ENCODE data around the gene PNMA8C.

The PNMA8C gene

GRCh38 chr19:46428239-46429135 lies at the start of gene PNMA8C:
PNMA8C (minus strand) TSS chr19:46428936; CDS start chr19:46428359, 577 bp downstream.
- DNase-seq (ENCODE audit: low read depth in 2 of 2): no peak

DNA sequence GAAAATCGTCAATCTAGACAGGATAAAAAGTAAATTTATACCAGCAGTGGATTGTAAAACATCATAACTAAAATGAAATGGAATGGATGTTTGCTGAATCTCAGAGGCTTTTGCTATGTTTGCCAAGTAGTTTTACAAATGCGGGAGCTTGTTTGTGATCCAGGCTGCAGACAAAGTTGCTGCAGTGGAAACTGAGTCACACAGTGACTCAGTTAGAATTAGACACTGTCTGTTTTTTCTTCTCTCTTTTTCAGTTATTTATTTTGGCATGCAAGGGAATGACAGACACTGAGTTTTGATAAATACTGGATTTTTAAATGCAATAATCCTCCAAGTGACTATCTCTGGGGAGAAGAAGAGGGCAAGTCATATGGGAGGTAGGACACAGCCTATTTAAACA lies 47.2 kb upstream of the PNMA8C start:
- DNase-seq (ENCODE audit: low read depth in 2 of 2): no peak

DNA sequence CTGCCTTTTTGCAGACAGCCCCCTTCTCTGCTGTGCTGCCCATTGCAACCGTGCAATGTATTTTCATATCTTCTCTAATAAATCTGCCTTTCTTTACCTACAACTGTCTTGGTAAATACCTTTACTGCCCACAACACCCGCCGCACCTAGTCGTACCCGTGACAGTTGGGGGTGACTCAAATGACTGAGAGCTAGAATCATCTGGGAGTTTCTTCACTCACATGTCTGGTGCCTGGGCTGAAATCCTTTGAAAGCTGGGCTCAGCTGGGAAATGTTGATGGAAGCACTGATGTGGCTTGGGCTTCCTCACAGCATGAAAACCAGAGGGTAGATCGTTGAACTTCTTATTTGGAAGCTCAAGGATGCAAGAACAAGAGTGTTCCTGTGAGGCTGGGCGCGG lies 45.5 kb upstream of the PNMA8C start:
- no peak for DNase-seq (ENCODE audit: low read depth in 2 of 2)

GRCh38 chr19:46472592-46472991 lies 43.9 kb upstream of the PNMA8C start:
- no peak for DNase-seq (ENCODE audit: low read depth in 2 of 2)

DNA sequence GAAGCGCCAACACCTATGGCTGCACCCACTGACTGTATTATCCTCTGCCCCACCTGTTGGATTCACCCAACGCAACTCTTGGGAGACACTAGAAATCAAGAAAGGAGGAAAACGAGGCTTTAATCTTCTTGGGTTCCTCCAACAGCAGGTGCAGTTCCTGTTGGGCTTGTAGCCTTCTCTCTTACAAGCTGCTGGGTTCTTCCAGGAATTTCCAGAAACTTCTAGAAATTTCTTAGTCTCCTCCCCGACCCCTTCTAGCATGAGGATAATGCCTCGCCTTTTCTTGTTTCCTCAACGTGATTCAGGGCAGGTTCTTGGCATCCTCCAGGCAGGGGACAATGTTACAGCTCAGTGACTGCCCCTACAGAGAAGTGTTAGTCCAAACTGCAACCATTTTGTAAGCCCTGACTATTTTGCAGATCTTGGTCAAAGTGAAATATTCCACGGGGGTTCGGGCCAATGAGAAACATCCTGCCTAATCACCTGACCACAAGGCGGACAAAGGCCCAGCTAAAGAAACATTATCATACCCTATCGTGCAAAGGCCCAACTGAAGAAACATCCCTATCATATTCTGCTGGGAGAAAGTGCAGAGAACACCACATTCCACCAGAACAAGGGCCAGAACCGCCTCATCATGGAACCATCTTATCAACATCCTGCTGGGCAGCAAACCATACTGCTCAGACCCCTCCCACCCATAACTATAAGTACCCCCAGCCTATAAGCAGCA lies 43.2 kb upstream of the PNMA8C start:
- DNase-seq (ENCODE audit: low read depth in 2 of 2): no peak

- DNase-seq (ENCODE audit: low read depth in 2 of 2): no peak
These were observed 42.5 kb upstream of the PNMA8C start, which contains the start of gene PNMA8A for GRCh38 chr19:46471116-46471733. PNMA8A (minus strand) TSS chr19:46471563; CDS start chr19:46471035, 528 bp downstream.

GRCh38 chr19:46470376-46470775 lies 41.6 kb upstream of the PNMA8C start:
- DNase-seq (ENCODE audit: low read depth in 2 of 2): no peak

GRCh38 chr19:46469541-46470185 lies 40.9 kb upstream of the PNMA8C start:
- DNase-seq (ENCODE audit: low read depth in 2 of 2): no peak

DNA sequence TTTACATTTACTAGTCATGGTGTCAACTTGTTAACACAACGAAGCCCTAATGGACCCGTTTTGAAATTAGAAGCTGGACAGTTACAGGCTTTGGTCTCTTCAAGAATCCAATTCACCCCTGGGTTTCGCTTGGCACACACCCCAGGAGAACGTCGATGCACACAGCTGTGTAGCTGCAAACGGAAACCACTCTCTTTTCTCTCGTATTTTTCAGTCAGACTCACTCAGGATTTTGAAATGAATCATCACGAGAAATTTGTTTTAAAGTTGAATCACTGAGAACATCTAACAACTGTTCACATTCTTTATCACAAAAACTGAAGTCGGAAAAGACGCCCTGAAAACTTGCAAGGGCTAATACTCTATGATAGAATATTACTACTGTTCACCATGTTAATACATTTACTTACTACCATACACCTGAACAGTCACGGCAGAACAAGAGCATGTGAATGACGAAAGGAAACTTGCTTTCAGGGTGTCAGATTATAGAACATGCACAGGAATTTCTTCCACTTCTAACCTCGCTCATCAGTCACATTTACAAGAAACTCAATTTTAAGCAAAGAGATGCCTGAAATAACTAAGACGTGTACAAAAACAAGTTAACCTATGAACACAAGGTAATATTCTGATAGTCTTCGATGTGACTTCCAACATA lies 37.9 kb upstream of the PNMA8C start:
- peak; percentile 71 to 76 for DNase-seq (ENCODE audit: low read depth in 2 of 2)

DNA sequence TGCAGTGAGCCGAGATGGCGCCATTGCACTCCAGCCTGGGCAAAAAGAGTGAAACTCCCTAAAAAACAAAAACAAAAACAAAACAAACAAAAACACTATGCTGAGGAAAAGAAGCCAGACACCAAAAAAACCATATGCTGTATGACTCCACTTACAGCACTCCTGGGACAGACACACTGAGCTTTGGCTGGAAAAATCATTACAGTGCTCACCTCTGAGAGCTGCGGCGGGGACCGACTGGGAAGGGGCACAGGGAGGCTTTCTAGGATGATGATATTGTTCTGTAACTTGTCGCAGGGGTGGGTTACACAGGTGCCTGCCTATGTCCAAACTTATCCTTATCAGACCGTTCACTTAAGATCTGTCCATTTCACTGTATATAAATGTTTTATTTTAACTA lies 34.8 kb upstream of the PNMA8C start:
- no peak for DNase-seq (ENCODE audit: low read depth in 2 of 2)

GRCh38 chr19:46461537-46461936 lies 32.8 kb upstream of the PNMA8C start:
- DNase-seq (ENCODE audit: low read depth in 2 of 2): no peak

- no peak for DNase-seq (ENCODE audit: low read depth in 2 of 2)
These were observed 32.2 kb upstream of the PNMA8C start for GRCh38 chr19:46460981-46461380.

DNA sequence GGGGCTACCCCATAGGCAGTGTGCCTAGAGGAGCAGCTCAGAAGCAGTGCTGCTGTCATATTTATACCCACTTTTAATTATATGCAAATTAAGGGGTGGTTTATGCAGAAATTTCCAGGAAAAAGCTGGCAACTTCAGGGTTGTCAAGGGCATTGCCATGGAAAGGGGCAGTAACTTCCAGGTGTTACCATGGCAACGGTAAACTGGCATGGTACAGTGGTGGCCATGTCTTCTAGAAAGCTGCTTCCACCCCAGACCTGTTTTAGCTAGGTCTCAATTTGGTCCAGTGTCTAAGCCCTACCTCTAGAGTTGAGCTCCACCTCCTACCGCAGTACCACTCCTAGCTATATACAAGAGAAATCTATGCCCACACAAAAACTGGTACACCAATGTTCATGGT lies 31.3 kb upstream of the PNMA8C start:
- DNase-seq (ENCODE audit: low read depth in 2 of 2): no peak

DNA sequence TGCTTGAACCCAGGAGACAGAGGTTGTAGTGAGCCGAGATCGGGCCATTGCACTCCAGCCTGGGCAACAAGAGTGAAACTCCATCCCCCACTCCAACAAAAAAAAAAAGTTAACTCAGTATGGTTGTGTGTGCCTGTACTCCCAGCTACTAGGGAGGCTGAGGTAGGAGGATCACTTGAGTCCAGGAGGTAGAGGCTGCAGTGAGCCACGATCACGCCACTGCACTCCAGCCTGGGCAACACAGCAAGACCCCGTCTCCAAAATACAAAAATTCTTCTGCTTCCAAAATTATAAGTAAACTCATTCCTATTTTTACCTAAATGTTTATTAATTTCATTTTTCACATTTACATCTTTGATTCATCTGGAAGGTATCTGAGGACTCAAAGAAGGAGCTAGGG lies 28.2 kb upstream of the PNMA8C start:
- DNase-seq (ENCODE audit: low read depth in 2 of 2): no peak

GRCh38 chr19:46454244-46454643 lies 25.5 kb upstream of the PNMA8C start:
- no peak for DNase-seq (ENCODE audit: low read depth in 2 of 2)

GRCh38 chr19:46453661-46454060 lies 24.9 kb upstream of the PNMA8C start:
- DNase-seq (ENCODE audit: low read depth in 2 of 2): no peak

GRCh38 chr19:46452186-46452585 lies 23.4 kb upstream of the PNMA8C start:
- DNase-seq (ENCODE audit: low read depth in 2 of 2): no peak

DNA sequence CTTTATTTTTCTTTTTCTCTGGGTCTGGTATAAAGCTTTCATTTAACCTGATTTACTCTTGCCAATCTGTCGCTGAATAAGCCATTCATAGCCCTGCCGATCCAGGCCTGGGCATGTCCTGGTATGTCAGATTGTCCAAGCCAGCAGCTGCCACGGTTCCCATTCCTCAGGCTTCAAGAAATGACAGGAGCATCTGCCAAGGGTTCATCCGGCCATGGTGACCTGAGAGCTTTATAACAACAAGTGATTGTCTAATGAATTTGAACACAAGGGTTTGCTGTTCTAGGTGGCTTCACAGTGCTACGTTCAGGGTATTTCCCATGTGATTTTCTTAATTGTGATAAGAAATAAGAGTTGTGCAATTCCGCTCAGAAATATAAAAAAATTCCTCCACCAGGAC lies 22.6 kb upstream of the PNMA8C start:
- DNase-seq (ENCODE audit: low read depth in 2 of 2): no peak

DNA sequence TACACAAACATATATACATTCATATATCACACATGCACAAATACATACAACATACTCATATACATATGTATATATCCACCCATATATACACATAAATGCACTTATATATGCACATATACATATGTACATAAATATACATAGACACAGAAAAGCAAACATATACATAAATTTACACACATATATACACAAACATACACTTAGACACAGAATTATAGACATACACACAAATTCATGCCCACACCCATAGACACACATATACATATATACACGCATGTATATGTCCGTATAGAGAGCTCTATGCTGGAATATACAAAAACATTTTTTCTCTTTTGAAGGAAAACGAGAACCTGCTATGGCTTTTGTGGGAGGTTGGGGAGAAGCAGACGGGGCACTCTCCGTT lies 22.0 kb upstream of the PNMA8C start:
- DNase-seq (ENCODE audit: low read depth in 2 of 2): no peak

DNA sequence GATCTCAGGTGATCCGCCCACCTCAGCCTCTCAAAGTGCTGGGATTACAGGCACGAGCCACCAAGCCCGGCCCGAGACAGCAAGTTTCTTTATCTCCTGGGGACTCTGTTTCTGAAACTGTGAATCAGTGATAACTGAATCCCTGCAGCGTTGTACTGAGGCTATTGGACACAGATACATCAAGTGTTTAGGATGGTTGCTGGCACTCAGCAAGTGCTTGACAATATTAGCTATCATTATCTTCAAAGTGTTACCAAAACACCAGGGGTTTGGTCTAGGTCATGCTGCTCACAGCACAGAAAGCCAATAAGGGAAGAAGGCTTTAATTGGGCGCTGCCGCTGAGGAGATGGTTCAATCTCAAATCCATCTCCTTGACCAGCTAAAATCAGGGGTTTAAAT lies 20.5 kb upstream of the PNMA8C start:
- no peak for DNase-seq (ENCODE audit: low read depth in 2 of 2)

DNA sequence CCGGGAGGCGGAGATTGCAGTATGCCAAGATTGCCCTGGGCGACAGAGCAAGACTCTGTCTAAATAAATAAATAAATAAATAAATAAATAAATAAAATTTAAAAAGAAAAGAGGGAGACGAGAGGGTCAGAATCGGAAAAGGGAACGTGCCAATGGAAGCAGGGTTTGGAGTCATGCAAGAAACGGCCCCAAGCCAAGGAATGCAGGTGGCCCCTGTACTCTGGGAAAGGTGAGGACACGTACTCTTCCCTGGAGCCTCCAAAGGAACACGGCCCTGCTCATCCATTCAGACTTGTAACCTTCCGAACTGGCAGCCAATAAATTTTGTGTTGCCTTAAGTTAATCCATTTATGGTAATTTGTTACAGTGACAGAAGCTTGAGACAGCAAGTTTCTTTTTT lies 19.9 kb upstream of the PNMA8C start:
- no peak for DNase-seq (ENCODE audit: low read depth in 2 of 2)
